Measurements from ENCODE around the gene GNPAT. TPM values are rescaled to one million over a fixed set of nuclear protein-coding genes. Genes with fewer than 3 reads are reported as not detected.

GNPAT gene
- total RNA-seq, 1 donor from 2014 or later, result 47.1 TPM

DNA sequence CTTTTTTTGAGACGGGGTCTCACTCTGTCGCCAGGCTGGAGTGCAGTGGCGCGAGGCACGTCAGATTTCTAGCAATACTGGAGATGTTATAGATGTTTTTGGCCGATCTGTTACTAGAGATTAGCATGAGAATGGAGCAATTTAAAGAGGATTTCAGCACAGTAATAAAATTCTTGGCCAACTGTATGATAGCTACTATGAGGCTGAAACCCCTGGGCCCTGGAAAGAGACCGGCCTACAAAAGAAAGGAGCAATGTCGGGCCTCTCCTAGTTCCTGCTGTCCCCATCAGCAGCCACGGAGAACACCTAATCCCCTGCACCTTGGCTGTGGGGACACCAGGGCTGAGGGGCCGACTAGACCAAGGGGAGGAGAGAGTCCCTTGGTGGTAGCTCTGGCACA is 9.5 kb upstream of the GNPAT start:
- DNase-seq (ENCODE audit: low spot score), result no peak
- no peak overlapping the region for H3K4me3 Mint-ChIP-seq (ENCODE audit: unreplicated experiment)
- no peak overlapping the region for H3K27ac Mint-ChIP-seq (ENCODE audit: unreplicated experiment)
- no peaks in the 10 kb centered on the region for H3K36me3 Mint-ChIP-seq (ENCODE audit: low read depth, unreplicated experiment)
- no peaks in the 10 kb centered on the region for H3K9me3 Mint-ChIP-seq (ENCODE audit: unreplicated experiment)
- TF ChIP-seq, protein P1, sequence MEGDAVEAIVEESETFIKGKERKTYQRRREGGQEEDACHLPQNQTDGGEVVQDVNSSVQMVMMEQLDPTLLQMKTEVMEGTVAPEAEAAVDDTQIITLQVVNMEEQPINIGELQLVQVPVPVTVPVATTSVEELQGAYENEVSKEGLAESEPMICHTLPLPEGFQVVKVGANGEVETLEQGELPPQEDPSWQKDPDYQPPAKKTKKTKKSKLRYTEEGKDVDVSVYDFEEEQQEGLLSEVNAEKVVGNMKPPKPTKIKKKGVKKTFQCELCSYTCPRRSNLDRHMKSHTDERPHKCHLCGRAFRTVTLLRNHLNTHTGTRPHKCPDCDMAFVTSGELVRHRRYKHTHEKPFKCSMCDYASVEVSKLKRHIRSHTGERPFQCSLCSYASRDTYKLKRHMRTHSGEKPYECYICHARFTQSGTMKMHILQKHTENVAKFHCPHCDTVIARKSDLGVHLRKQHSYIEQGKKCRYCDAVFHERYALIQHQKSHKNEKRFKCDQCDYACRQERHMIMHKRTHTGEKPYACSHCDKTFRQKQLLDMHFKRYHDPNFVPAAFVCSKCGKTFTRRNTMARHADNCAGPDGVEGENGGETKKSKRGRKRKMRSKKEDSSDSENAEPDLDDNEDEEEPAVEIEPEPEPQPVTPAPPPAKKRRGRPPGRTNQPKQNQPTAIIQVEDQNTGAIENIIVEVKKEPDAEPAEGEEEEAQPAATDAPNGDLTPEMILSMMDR (IDR thresholded peaks at IDR 0.05; ENCODE audit: unreplicated experiment), result no peak
- peaks cover 9% of the 10 kb centered on the region for H3K4me1 Mint-ChIP-seq (ENCODE audit: unreplicated experiment)
- H3K27me3 Mint-ChIP-seq (ENCODE audit: unreplicated experiment), result no peaks in the 10 kb centered on the region

DNA sequence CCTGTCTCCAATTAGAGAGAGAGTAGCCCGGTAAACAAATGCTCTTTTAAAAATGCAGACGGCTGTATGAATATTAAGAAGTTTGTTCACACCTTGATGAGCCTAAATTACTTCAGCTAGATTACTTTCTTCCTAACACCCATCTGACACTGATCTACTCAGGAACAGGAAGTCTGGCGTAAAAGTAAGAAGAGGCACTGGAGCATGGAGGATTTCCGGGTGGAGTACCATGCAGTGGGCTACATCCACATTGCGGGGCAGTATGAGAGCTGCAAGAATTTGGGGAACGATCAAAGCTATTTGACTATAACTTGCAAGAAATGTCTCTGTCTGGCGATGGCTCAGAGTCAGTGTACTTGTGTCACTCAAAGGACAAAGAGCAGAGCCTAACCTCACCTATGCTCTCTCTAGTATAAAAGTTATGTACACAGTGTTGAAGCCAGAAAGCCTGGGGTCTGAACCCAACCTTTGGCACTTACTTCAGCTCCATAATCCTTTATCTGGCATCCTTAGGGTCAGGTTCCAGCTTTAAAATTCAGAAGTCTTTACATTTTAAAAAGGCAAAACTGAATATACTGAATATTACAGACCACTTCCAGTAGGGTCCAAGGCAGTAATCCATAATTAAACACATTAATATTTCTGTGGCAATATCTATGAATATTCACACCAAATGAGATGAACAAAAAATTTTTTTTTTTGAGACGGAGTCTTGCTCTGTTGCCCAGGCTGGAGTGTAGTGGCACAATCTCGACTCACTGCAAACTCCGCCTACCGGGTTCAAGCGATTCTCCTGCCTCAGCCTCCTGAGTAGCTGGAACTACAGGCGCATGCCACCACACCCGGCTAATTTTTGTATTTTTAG is 7.9 kb upstream of the GNPAT start:
- Mint-ChIP-seq H3K4me1 (ENCODE audit: unreplicated experiment) (peaks cover 9% of the 10 kb centered on the region), H3K27me3 (ENCODE audit: unreplicated experiment) (no peaks in the 10 kb centered on the region), H3K9me3 (ENCODE audit: unreplicated experiment) (no peaks in the 10 kb centered on the region), H3K4me3 (ENCODE audit: unreplicated experiment) (no peak overlapping the region), H3K27ac (ENCODE audit: unreplicated experiment) (no peak overlapping the region), H3K36me3 (ENCODE audit: low read depth, unreplicated experiment) (peaks cover 9% of the 10 kb centered on the region)
- DNase-seq (ENCODE audit: low spot score), result no peak
- TF ChIP-seq, protein P1 (IDR thresholded peaks at IDR 0.05; ENCODE audit: unreplicated experiment), result no peak

DNA sequence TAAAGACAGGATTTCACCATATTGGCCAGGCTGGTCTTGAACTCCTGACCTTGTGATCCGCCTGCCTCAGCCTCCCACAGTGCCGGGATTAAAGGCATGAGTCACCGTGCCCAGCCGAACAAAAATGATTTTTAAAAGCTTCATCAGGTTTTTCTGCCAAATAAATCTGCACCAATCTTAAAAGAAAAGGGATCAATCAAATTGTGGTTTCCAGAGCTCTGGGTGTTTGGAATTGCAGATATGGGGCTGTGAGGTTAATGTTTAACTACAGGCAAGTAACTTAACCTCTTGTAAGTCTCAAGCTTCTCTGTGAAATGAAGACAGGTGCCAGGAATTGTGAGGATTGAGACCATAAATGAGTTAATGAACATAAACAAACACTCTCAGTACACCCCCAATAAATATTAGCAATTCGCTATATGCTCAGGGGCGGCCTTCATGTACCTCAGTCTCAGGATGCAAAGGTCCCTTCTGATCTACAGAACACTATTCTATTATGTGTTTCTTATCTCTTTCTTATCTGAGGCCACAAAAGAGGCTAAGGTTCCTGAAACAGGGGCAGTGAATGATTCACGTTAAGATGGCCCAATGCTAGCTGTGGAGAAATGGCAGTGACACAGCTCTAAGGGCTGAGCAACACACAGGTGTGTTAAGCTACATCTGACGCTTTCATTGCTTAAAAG is 7.1 kb upstream of the GNPAT start:
- Mint-ChIP-seq H3K27ac (ENCODE audit: unreplicated experiment) (no peak overlapping the region), H3K4me1 (ENCODE audit: unreplicated experiment) (peaks cover 9% of the 10 kb centered on the region), H3K36me3 (ENCODE audit: low read depth, unreplicated experiment) (peaks cover 9% of the 10 kb centered on the region), H3K9me3 (ENCODE audit: unreplicated experiment) (no peaks in the 10 kb centered on the region), H3K4me3 (ENCODE audit: unreplicated experiment) (no peak overlapping the region), H3K27me3 (ENCODE audit: unreplicated experiment) (no peaks in the 10 kb centered on the region)
- TF ChIP-seq, protein P1 (IDR thresholded peaks at IDR 0.05; ENCODE audit: unreplicated experiment), result no peak
- DNase-seq (ENCODE audit: low spot score), result no peak

DNA sequence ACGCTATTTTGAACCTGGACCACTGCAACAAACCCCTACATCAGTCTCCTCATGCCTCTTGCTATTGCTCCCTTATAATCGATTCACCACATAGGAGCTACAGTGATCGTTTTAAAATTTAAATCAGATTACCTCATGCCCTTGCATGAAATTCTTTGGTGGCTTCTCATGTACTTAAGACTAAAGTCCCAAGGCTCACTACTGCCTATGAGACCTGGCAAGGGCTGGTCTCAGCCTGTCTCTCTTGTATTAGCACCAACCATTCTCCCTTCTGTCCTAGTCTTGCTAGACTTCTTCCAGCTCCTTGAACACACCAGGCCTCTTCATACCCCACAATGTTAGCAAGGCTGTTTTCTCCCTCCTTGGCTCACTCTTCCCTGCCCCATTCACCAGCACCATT is 6.5 kb upstream of the GNPAT start:
- Mint-ChIP-seq H3K4me3 (ENCODE audit: unreplicated experiment) (no peak overlapping the region), H3K27me3 (ENCODE audit: unreplicated experiment) (no peaks in the 10 kb centered on the region)
- TF ChIP-seq, protein P1 (IDR thresholded peaks at IDR 0.05; ENCODE audit: unreplicated experiment), result no peak

More for the DNA sequence above, 6.5 kb upstream of the GNPAT start:
- peaks cover 9% of the 10 kb centered on the region for H3K4me1 Mint-ChIP-seq (ENCODE audit: unreplicated experiment)
- DNase-seq (ENCODE audit: low spot score), result no peak
- no peak overlapping the region for H3K27ac Mint-ChIP-seq (ENCODE audit: unreplicated experiment)
- no peaks in the 10 kb centered on the region for H3K9me3 Mint-ChIP-seq (ENCODE audit: unreplicated experiment)
- peaks cover 12% of the 10 kb centered on the region for H3K36me3 Mint-ChIP-seq (ENCODE audit: low read depth, unreplicated experiment)

Measured in endothelial cell (in vitro differentiated cells).